HepG2 (cell line): Measurements from ENCODE around the gene ERCC6L2.

ENCODE experiments used
- FOXM1 ChIP-seq: sonication (generic); formaldehyde crosslinking; IDR thresholded peaks from 2 replicates; pipeline ENCODE4 v1.5.0; 2020; ENCODE audit warnings: missing genetic modification reagents
- MLXIP ChIP-seq: sonication (generic); formaldehyde crosslinking; IDR thresholded peaks from 2 replicates; pipeline ENCODE4 v1.9.0; 2021; ENCODE audit warnings: missing genetic modification reagents, borderline replicate concordance

DNA sequence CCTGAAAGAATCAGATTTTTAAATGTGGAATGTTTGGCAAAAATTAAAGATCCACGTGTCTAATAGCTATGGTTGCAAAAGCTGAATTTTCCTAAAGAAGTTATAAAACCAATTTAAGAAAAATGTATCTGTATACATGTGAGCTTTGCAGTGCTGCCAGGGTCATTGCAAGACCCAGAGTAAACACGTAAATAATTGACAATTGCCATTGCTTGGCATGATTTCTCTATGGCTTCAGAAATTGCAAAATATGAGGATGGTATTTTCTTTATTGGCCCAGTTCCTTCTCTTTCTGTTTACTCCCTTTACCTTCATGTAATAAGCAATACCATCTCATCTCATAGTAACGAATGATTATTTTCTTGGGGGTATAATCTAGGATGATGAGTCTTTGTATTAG is 123.9 kb downstream of the ERCC6L2 start:
- no peak for TF ChIP-seq MLXIP (CRISPR knock-in tag)
- no peak for TF ChIP-seq FOXM1 (CRISPR knock-in tag)
